GM12878 (cell line): ENCODE data around the gene ABHD8. TPM values are rescaled to one million over a fixed set of nuclear protein-coding genes. Genes with fewer than 3 reads are reported as not detected.

Experiments used
- ATAC-seq: fragments of 200-7000 bp; cut with Tn5 transposase; 3 replicates; pipeline ENCODE4 v1.9.1; 2020; ENCODE audit warnings: mild to moderate bottlenecking, moderate library complexity
- BruUV-seq: library from RNA; stranded (reverse); fragments of 400-500 nt; replicated peaks from 2 replicates; lab custom pipeline; 2021; lab: Mats Ljungman, UMichigan
- CTCF ChIA-PET: fragments of 300-600 bp; sonication (Branson Sonifier 250); formaldehyde crosslinking; extraction: SDS; loops from one replicate; lab custom pipeline; 2021; ENCODE audit warnings: inconsistent platforms; lab: Yijun Ruan, JAX
- POLR2A ChIA-PET: fragments of 350-600 bp; formaldehyde crosslinking; extraction: SDS; loops from one replicate; lab custom pipeline; 2021; ENCODE audit warnings: inconsistent platforms; lab: Charles Lee
- RAD21 ChIA-PET: fragments of 300-600 bp; sonication (Branson Sonifier 250); formaldehyde crosslinking; loops from one replicate; lab custom pipeline; 2023; ENCODE audit warnings: antibody characterized with exemption; ENCODE audit not compliant: unreplicated experiment; lab: Charles Lee
- SMC1A ChIA-PET: fragments of 300-600 bp; sonication (Branson Sonifier 250); formaldehyde crosslinking; loops from one replicate; lab custom pipeline; 2023; ENCODE audit not compliant: unreplicated experiment, uncharacterized antibody; lab: Charles Lee
- DNase-seq: peaks from one replicate; pipeline ENCODE4 v3.0.0-alpha.2; 2011; ENCODE audit warnings: low read depth, low spot score
- FAIRE-seq: peaks from 3 replicates; lab custom pipeline; 2011; peaks lifted over from hg19 to GRCh38; lab: Jason Lieb, UNC
- H2AFZ ChIP-seq: 2 replicates; pipeline ENCODE4 v1.6.0; 2011; ENCODE audit warnings: low read depth, low read length, control low read depth; ENCODE audit not compliant: control insufficient read depth
- H3K27ac ChIP-seq: 2 replicates; pipeline ENCODE4 v1.5.1; 2011; ENCODE audit warnings: control low read depth; ENCODE audit not compliant: control insufficient read depth, insufficient read depth
- H3K27me3 ChIP-seq, 2 experiments: replicated peaks in 1 of 2; 2 replicates each; pipeline versions ENCODE4 v1.6.0 to v1.6.1; 2011; ENCODE audit warnings: low read length in 1 of 2; ENCODE audit not compliant: control insufficient read depth in 2 of 2, insufficient read depth in 2 of 2
- H3K36me3 ChIP-seq, 2 experiments: 2 replicates each; pipeline ENCODE4 v1.5.1; 2011; ENCODE audit warnings: low read length in 1 of 2; ENCODE audit not compliant: control insufficient read depth in 2 of 2, insufficient read depth in 2 of 2
- H3K4me1 ChIP-seq: 2 replicates; pipeline ENCODE4 v1.6.1; 2011; ENCODE audit warnings: mild to moderate bottlenecking, low read length, moderate library complexity, mixed read lengths; ENCODE audit not compliant: control insufficient read depth, insufficient read depth
- H3K4me2 ChIP-seq: 2 replicates; pipeline ENCODE4 v1.6.0; 2011; ENCODE audit warnings: control low read depth; ENCODE audit not compliant: control insufficient read depth, insufficient read depth
- H3K4me3 ChIP-seq: fragments of 200-600 bp; sonication (generic); 2 replicates; pipeline ENCODE4 v1.5.1; 2016
- H3K79me2 ChIP-seq: 2 replicates; pipeline ENCODE4 v1.6.0; 2011; ENCODE audit warnings: low read length; ENCODE audit not compliant: control insufficient read depth, insufficient read depth
- H3K9ac ChIP-seq: 2 replicates; pipeline ENCODE4 v1.8.0; 2011; ENCODE audit warnings: low read length, control low read depth, mixed read lengths; ENCODE audit not compliant: control insufficient read depth, insufficient read depth
- H3K9me3 ChIP-seq: replicated peaks from 3 replicates; pipeline ENCODE4 v1.5.1; 2011; ENCODE audit warnings: mild to moderate bottlenecking, low read length; ENCODE audit not compliant: control insufficient read depth, insufficient read depth
- H4K20me1 ChIP-seq: 2 replicates; pipeline ENCODE4 v1.6.0; 2011; ENCODE audit not compliant: control insufficient read depth, insufficient read depth
- GATAD2B ChIP-seq: fragments of 450-650 bp; conservative IDR thresholded peaks from 2 replicates; pipeline ENCODE4 v1.6.1; 2017; ENCODE audit warnings: low read depth, mild to moderate bottlenecking, moderate library complexity
- RBBP5 ChIP-seq: fragments of 200-600 bp; sonication (generic); conservative IDR thresholded peaks from 2 replicates; pipeline ENCODE4 v1.6.1; 2016
- RUNX3 ChIP-seq: IDR thresholded peaks from 2 replicates; pipeline ENCODE4 v1.6.1; 2012; ENCODE audit warnings: low read length, inconsistent platforms
- SMAD1 ChIP-seq: fragments of 450-650 bp; IDR thresholded peaks from 2 replicates; pipeline ENCODE4 v1.6.1; 2018; ENCODE audit warnings: mild to moderate bottlenecking, low read depth; ENCODE audit not compliant: partially characterized antibody
- SUPT20H ChIP-seq: IDR thresholded peaks from 2 replicates; pipeline ENCODE4 v1.6.1; 2011; ENCODE audit warnings: low read depth, mild to moderate bottlenecking, low read length, moderate library complexity, borderline replicate concordance; ENCODE audit not compliant: control insufficient read depth
- WGBS: methylation state at CpG from one replicate; pipeline ENCODE4 v1.1.6; 2016; ENCODE audit warnings: low lambda C conversion rate; ENCODE audit not compliant: insufficient replicate concordance, insufficient coverage; ENCODE audit errors: missing lambda C conversion rate; 5-methylcytosine and 5-hydroxymethylcytosine counted together
- in situ Hi-C: fragments of 300-500 bp; cut with MboI; formaldehyde crosslinking; loops from 9 replicates; pipeline ENCODE4 v1.14.3; 2018; ENCODE audit warnings: mixed read lengths
- intact Hi-C: fragments of 100-400 bp; cut with micrococcal nuclease; formaldehyde crosslinking; loops from one replicate; pipeline ENCODE4 v1.14.2; 2022; ENCODE audit not compliant: unreplicated experiment
- polyA plus RNA-seq, 11 experiments: library from polyadenylated mRNA; depleted of rRNA in 4 of 11; unstranded in 6 of 11; stranded (reverse) in 5 of 11; fragments of >200 nt; fragmentation: Nextera tagmentation in 4 of 11; fragmentation: Illumina TruSeq in 1 of 11; extraction: Ambion mirVana in 4 of 11; extraction: Trizol in 1 of 11; gene quantifications; 1 replicate in 1 of 11; 2 replicates in 10 of 11; pipeline versions ENCODE4 v1.2.1 to v1.2.3, GENCODE V29; 2011 to 2016; ENCODE audit warnings: inconsistent platforms in 2 of 11, missing spikeins in 2 of 11, low read depth in 1 of 11
- total RNA-seq, 4 experiments: library from RNA; depleted of rRNA in 3 of 4; stranded (reverse); fragments of >200 nt in 3 of 4; fragmentation: Illumina TruSeq in 1 of 4; extraction: Trizol in 1 of 4; gene quantifications; 2 replicates each; pipeline versions ENCODE4 v1.2.1 to v1.2.3, GENCODE V29; 2013 to 2021
- TF ChIP-seq, protein P1 (sequence below): fragments of 450-650 bp; IDR thresholded peaks from 2 replicates; pipeline ENCODE4 v1.6.1; 2016; ENCODE audit warnings: mild to moderate bottlenecking, moderate library complexity, borderline replicate concordance
- TF ChIP-seq, protein P2 (sequence below): fragments of 450-650 bp; IDR thresholded peaks from 2 replicates; pipeline ENCODE4 v1.6.1; 2017; ENCODE audit warnings: mild to moderate bottlenecking
- TF ChIP-seq, protein P3 (sequence below): fragments of 450-650 bp; IDR thresholded peaks from 2 replicates; pipeline ENCODE4 v1.6.1; 2017; ENCODE audit warnings: mild to moderate bottlenecking, moderate library complexity

Gene ABHD8
- total and polyA plus RNA-seq, 10 of the 15 experiments (the other 5 are each of a cell fraction or from before 2014, with no cell fraction given) = 0.03 to 12.5 (median 6.0) TPM

DNA sequence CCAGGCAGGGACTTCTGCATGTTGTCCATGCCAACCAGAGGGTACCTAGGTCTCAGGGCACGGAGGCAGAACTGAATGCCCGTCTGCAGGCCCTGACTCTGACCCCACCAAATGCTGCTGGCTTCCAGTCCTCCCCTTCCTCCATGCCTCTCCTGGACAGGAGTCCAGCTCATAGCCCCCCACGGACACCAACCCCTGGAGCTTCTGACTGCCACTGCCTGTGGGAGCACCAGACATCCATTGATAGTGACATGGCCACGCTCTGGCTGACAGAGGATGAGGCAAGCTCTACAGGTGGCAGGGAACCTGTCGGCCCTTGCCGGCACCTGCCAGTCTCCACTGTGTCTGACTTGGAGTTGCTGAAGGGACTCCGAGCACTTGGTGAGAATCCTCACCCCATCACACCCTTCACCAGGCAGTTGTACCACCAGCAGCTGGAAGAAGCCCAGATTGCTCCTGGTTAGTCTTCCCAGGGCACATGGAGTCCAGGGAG lies 19.7 kb downstream of the ABHD8 start:
- H3K36me3 ChIP-seq = peaks cover 0 to 7% of the 10 kb centered on the region in 2 experiments; a peak in 2 of 4 replicates
- no peak for FAIRE-seq
- in situ Hi-C loops (no loop called here), intact Hi-C loops (loop anchor here (2.0 kb wide), 1 partner anchor 17 kb away; the partner anchor contains the start of gene BABAM1)
- H3K79me2 ChIP-seq = no peaks in the 10 kb centered on the region; the same call in 1 of the 2 replicates
- no peak overlapping the region for H2AFZ ChIP-seq
- BruUV-seq = no TSS peak
- H3K9me3 ChIP-seq = no peaks in the 10 kb centered on the region
- H3K4me1 ChIP-seq = peaks cover 9% of the 10 kb centered on the region
- SMC1A ChIA-PET = interaction anchor here (0.5 to 6.5 kb wide), 6 partner anchors 18 to 572 kb away, joined by 3 to 43 read pairs (median 4); partner anchors contain the start of genes BABAM1 and USHBP1
- no peak overlapping the region for H3K27ac ChIP-seq
- WGBS = 86% methylated on average over 7 of the region's 7 CpGs
- no peak for DNase-seq
- H3K4me2 ChIP-seq = no peak overlapping the region
- H4K20me1 ChIP-seq = no peaks in the 10 kb centered on the region
- no peak overlapping the region for H3K9ac ChIP-seq
- POLR2A ChIA-PET = interaction anchor here (0.6 kb wide), 1 partner anchor 16 kb away, joined by 4 read pairs; no protein-coding TSS in a partner anchor
- CTCF ChIA-PET = interaction anchor here (0.6 to 6.9 kb wide), 10 partner anchors 9 to 567 kb away, joined by 3 to 120 read pairs (median 6); partner anchors contain the start of genes BABAM1 and USHBP1
- RAD21 ChIA-PET = interaction anchor here (0.6 to 4.3 kb wide), 7 partner anchors 17 to 569 kb away, joined by 3 to 22 read pairs (median 4); partner anchors contain the start of genes BABAM1 and DDA1
- no peaks in the 10 kb centered on the region for H3K27me3 ChIP-seq
- no peak for ATAC-seq
- no peak overlapping the region for H3K4me3 ChIP-seq
- TF ChIP-seq, protein P1, sequence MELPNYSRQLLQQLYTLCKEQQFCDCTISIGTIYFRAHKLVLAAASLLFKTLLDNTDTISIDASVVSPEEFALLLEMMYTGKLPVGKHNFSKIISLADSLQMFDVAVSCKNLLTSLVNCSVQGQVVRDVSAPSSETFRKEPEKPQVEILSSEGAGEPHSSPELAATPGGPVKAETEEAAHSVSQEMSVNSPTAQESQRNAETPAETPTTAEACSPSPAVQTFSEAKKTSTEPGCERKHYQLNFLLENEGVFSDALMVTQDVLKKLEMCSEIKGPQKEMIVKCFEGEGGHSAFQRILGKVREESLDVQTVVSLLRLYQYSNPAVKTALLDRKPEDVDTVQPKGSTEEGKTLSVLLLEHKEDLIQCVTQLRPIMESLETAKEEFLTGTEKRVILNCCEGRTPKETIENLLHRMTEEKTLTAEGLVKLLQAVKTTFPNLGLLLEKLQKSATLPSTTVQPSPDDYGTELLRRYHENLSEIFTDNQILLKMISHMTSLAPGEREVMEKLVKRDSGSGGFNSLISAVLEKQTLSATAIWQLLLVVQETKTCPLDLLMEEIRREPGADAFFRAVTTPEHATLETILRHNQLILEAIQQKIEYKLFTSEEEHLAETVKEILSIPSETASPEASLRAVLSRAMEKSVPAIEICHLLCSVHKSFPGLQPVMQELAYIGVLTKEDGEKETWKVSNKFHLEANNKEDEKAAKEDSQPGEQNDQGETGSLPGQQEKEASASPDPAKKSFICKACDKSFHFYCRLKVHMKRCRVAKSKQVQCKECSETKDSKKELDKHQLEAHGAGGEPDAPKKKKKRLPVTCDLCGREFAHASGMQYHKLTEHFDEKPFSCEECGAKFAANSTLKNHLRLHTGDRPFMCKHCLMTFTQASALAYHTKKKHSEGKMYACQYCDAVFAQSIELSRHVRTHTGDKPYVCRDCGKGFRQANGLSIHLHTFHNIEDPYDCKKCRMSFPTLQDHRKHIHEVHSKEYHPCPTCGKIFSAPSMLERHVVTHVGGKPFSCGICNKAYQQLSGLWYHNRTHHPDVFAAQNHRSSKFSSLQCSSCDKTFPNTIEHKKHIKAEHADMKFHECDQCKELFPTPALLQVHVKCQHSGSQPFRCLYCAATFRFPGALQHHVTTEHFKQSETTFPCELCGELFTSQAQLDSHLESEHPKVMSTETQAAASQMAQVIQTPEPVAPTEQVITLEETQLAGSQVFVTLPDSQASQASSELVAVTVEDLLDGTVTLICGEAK = no peak
- TF ChIP-seq SUPT20H = no peak
- TF ChIP-seq RUNX3 = no peak
- TF ChIP-seq, protein P2, sequence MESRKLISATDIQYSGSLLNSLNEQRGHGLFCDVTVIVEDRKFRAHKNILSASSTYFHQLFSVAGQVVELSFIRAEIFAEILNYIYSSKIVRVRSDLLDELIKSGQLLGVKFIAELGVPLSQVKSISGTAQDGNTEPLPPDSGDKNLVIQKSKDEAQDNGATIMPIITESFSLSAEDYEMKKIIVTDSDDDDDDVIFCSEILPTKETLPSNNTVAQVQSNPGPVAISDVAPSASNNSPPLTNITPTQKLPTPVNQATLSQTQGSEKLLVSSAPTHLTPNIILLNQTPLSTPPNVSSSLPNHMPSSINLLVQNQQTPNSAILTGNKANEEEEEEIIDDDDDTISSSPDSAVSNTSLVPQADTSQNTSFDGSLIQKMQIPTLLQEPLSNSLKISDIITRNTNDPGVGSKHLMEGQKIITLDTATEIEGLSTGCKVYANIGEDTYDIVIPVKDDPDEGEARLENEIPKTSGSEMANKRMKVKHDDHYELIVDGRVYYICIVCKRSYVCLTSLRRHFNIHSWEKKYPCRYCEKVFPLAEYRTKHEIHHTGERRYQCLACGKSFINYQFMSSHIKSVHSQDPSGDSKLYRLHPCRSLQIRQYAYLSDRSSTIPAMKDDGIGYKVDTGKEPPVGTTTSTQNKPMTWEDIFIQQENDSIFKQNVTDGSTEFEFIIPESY = no peak
- TF ChIP-seq GATAD2B = no peak
- TF ChIP-seq, protein P3, sequence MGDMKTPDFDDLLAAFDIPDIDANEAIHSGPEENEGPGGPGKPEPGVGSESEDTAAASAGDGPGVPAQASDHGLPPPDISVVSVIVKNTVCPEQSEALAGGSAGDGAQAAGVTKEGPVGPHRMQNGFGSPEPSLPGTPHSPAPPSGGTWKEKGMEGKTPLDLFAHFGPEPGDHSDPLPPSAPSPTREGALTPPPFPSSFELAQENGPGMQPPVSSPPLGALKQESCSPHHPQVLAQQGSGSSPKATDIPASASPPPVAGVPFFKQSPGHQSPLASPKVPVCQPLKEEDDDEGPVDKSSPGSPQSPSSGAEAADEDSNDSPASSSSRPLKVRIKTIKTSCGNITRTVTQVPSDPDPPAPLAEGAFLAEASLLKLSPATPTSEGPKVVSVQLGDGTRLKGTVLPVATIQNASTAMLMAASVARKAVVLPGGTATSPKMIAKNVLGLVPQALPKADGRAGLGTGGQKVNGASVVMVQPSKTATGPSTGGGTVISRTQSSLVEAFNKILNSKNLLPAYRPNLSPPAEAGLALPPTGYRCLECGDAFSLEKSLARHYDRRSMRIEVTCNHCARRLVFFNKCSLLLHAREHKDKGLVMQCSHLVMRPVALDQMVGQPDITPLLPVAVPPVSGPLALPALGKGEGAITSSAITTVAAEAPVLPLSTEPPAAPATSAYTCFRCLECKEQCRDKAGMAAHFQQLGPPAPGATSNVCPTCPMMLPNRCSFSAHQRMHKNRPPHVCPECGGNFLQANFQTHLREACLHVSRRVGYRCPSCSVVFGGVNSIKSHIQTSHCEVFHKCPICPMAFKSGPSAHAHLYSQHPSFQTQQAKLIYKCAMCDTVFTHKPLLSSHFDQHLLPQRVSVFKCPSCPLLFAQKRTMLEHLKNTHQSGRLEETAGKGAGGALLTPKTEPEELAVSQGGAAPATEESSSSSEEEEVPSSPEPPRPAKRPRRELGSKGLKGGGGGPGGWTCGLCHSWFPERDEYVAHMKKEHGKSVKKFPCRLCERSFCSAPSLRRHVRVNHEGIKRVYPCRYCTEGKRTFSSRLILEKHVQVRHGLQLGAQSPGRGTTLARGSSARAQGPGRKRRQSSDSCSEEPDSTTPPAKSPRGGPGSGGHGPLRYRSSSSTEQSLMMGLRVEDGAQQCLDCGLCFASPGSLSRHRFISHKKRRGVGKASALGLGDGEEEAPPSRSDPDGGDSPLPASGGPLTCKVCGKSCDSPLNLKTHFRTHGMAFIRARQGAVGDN = no peak
- no peak for TF ChIP-seq RBBP5
- no peak for TF ChIP-seq SMAD1
